GM23338 (cell line): Measurements from ENCODE around the gene H19. TPM values are rescaled to one million over a fixed set of nuclear protein-coding genes. Genes with fewer than 3 reads are reported as not detected.

Experiments
- ATAC-seq: fragments of 200-7000 bp; cut with Tn5 transposase; 3 replicates; pipeline ENCODE4 v1.9.1; 2020
- DNase-seq: peaks from one replicate; pipeline ENCODE4 v3.0.0-alpha.2; 2015; ENCODE audit warnings: low spot score
- H2AFZ ChIP-seq: fragments of 200-600 bp; sonication (generic); 2 replicates; pipeline ENCODE4 v1.8.0; 2016; ENCODE audit warnings: antibody characterized with exemption, mild to moderate bottlenecking, moderate library complexity
- H3F3A ChIP-seq: fragments of 200-600 bp; sonication (generic); replicated peaks from 2 replicates; pipeline ENCODE4 v1.8.0; 2017; ENCODE audit warnings: antibody characterized with exemption, mixed run types, low read depth
- H3K27ac ChIP-seq: fragments of 200-600 bp; sonication (generic); 2 replicates; pipeline ENCODE4 v1.6.1; 2016; ENCODE audit warnings: low read depth
- H3K27me3 ChIP-seq: fragments of 200-600 bp; sonication (generic); 2 replicates; pipeline ENCODE4 v1.8.0; 2016; ENCODE audit warnings: mild to moderate bottlenecking, mixed run types, moderate library complexity; ENCODE audit not compliant: insufficient read depth
- H3K36me3 ChIP-seq: fragments of 200-600 bp; sonication (generic); 2 replicates; pipeline ENCODE4 v1.8.0; 2016; ENCODE audit warnings: mild to moderate bottlenecking; ENCODE audit not compliant: insufficient read depth
- H3K4me1 ChIP-seq: fragments of 200-600 bp; sonication (generic); 2 replicates; pipeline ENCODE4 v1.8.0; 2016; ENCODE audit warnings: mild to moderate bottlenecking, moderate library complexity; ENCODE audit not compliant: insufficient read depth
- H3K4me2 ChIP-seq: fragments of 200-600 bp; sonication (generic); 2 replicates; pipeline ENCODE4 v1.7.1; 2017; ENCODE audit warnings: mixed run types
- H3K4me3 ChIP-seq: fragments of 200-600 bp; sonication (generic); 2 replicates; pipeline ENCODE4 v1.6.1; 2016; ENCODE audit warnings: mixed run types
- H3K79me2 ChIP-seq: fragments of 200-600 bp; sonication (generic); replicated peaks from 2 replicates; pipeline ENCODE4 v1.8.0; 2017; ENCODE audit warnings: mild to moderate bottlenecking; ENCODE audit not compliant: insufficient read depth
- H3K9me2 ChIP-seq: fragments of 200-600 bp; sonication (generic); 2 replicates; pipeline ENCODE4 v1.8.0; 2017; ENCODE audit not compliant: insufficient read depth
- H4K20me1 ChIP-seq: fragments of 200-600 bp; sonication (generic); replicated peaks from 2 replicates; pipeline ENCODE4 v1.8.0; 2017; ENCODE audit warnings: mild to moderate bottlenecking; ENCODE audit not compliant: insufficient read depth
- H3K27ac Mint-ChIP-seq: 2 replicates; pipeline ENCODE4 v1.8.0; 2020; ENCODE audit warnings: inconsistent platforms, mild to moderate bottlenecking, moderate library complexity, mixed read lengths
- H3K27me3 Mint-ChIP-seq: 3 replicates; pipeline ENCODE4 v1.8.0; 2022; ENCODE audit warnings: low read depth, mild to moderate bottlenecking, moderate library complexity, mixed read lengths, inconsistent platforms; ENCODE audit not compliant: insufficient read depth, poor library complexity
- H3K36me3 Mint-ChIP-seq: 3 replicates; pipeline ENCODE4 v1.8.0; 2021; ENCODE audit warnings: low read depth, mild to moderate bottlenecking, inconsistent platforms, moderate library complexity, mixed read lengths
- H3K4me1 Mint-ChIP-seq: 3 replicates; pipeline ENCODE4 v1.8.0; 2020; ENCODE audit warnings: mild to moderate bottlenecking, inconsistent platforms, mixed read lengths
- H3K4me3 Mint-ChIP-seq: 3 replicates; pipeline ENCODE4 v1.8.0; 2021; ENCODE audit warnings: moderate library complexity, mild to moderate bottlenecking, inconsistent platforms, mixed read lengths
- H3K9me3 Mint-ChIP-seq: 3 replicates; pipeline ENCODE4 v1.8.0; 2020; ENCODE audit warnings: moderate library complexity, mild to moderate bottlenecking, inconsistent platforms, mixed read lengths
- CREB1 ChIP-seq: fragments of 250-450 bp; sonication (Bioruptor Pico); IDR thresholded peaks from 2 replicates; pipeline ENCODE4 v1.5.0; 2020; ENCODE audit warnings: low read depth, mild to moderate bottlenecking, moderate library complexity
- EZH2phosphoT487 ChIP-seq: fragments of 200-600 bp; sonication (generic); IDR thresholded peaks from one replicate; pipeline ENCODE4 v1.8.1; 2018; ENCODE audit warnings: antibody characterized with exemption; ENCODE audit not compliant: unreplicated experiment
- JUNB ChIP-seq: IDR thresholded peaks from one replicate; pipeline ENCODE4 v1.6.1; 2016; ENCODE audit warnings: antibody characterized with exemption; ENCODE audit not compliant: unreplicated experiment
- POLR2AphosphoS5 ChIP-seq: IDR thresholded peaks from 2 replicates; pipeline ENCODE4 v1.6.1; 2016; ENCODE audit warnings: antibody characterized with exemption, low read depth
- STAT1 ChIP-seq: IDR thresholded peaks from one replicate; pipeline ENCODE4 v1.6.1; 2016; ENCODE audit warnings: antibody characterized with exemption; ENCODE audit not compliant: unreplicated experiment
- ZNF331 ChIP-seq: fragments of 250-450 bp; sonication (Bioruptor Pico); IDR thresholded peaks from 2 replicates; pipeline ENCODE4 v1.5.0; 2020; ENCODE audit warnings: low read depth, mild to moderate bottlenecking, moderate library complexity
- polyA plus RNA-seq: library from polyadenylated mRNA; unstranded; fragments of >200 nt; fragmentation: Nextera tagmentation; extraction: Ambion mirVana; gene quantifications from 2 replicates; pipeline ENCODE4 v1.2.1, GENCODE V29; 2016
- total RNA-seq: library from RNA; depleted of rRNA; stranded (reverse); fragments of >200 nt; shearing (Covaris generic); gene quantifications from 2 replicates; pipeline ENCODE4 v1.2.3, GENCODE V29; 2014
- TF ChIP-seq, protein P1 (sequence below), 2 experiments: fragments of 200-600 bp in 1 of 2; sonication (generic) in 1 of 2; conservative IDR thresholded peaks; 2 replicates each; pipeline versions ENCODE4 v1.5.1 to v1.6.1; 2016 to 2017; ENCODE audit warnings: antibody characterized with exemption in 2 of 2, low read depth in 2 of 2, mild to moderate bottlenecking in 2 of 2, moderate library complexity in 1 of 2
- TF ChIP-seq, protein P2 (sequence below): fragments of 250-450 bp; sonication (Bioruptor Pico); IDR thresholded peaks from 2 replicates; pipeline ENCODE4 v1.5.0; 2020; ENCODE audit warnings: mild to moderate bottlenecking, moderate library complexity
- TF ChIP-seq, protein P3 (sequence below): IDR thresholded peaks from one replicate; pipeline ENCODE4 v1.6.1; 2018; ENCODE audit warnings: antibody characterized with exemption; ENCODE audit not compliant: unreplicated experiment
- TF ChIP-seq, protein P4 (sequence below): IDR thresholded peaks from 2 replicates; pipeline ENCODE4 v1.6.1; 2016; ENCODE audit warnings: antibody characterized with exemption

Gene H19
- total and polyA plus RNA-seq, 2 experiments from 2014 or later, result 0.76 to 0.86 TPM

DNA sequence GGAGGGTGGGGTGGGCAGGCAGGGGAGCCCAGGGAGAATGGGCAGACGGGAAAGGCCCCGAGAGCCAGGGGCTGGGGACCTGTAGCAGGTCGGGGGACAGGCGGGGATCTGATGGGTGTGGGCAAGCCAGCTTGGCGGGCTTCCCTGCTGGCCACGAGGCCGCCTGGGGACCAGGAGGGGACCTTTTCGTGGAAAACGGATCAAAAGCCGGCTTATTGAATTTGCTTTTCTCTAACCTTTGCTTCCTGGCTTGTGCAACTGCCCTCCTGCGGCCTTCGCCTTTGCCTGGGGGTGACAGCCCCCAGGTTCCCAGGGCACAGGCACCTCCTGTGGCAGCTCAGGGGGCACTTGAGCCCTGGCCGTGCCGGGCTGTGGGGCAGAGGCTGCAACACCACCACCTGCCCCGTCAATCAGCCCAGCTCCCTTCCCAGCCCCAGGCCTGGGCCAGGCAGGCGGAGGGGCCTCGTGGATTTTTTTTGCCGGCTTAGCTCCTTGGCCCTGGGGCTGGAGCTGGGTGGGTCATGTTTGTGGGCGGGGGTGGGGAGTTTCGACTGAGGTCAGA is 41.6 kb upstream of the H19 start:
- H3K9me3 Mint-ChIP-seq, result no peaks in the 10 kb centered on the region
- H3K4me1 Mint-ChIP-seq, result no peaks in the 10 kb centered on the region
- no peaks in the 10 kb centered on the region for H3K36me3 Mint-ChIP-seq
- no peak overlapping the region for H3K4me2 ChIP-seq
- DNase-seq, result no peak
- no peaks in the 10 kb centered on the region for H3K79me2 ChIP-seq
- no peaks in the 10 kb centered on the region for H3K27me3 ChIP-seq
- H3K27ac ChIP-seq, result no peak overlapping the region
- H3K27me3 Mint-ChIP-seq, result no peaks in the 10 kb centered on the region
- H3K4me3 Mint-ChIP-seq, result no peak overlapping the region
- no peaks in the 10 kb centered on the region for H3K4me1 ChIP-seq
- no peaks in the 10 kb centered on the region for H4K20me1 ChIP-seq
- no peak overlapping the region for H3K27ac Mint-ChIP-seq
- no peaks in the 10 kb centered on the region for H3K9me2 ChIP-seq
- no peak for ATAC-seq
- no peaks in the 10 kb centered on the region for H3K36me3 ChIP-seq
- TF ChIP-seq, protein P1, sequence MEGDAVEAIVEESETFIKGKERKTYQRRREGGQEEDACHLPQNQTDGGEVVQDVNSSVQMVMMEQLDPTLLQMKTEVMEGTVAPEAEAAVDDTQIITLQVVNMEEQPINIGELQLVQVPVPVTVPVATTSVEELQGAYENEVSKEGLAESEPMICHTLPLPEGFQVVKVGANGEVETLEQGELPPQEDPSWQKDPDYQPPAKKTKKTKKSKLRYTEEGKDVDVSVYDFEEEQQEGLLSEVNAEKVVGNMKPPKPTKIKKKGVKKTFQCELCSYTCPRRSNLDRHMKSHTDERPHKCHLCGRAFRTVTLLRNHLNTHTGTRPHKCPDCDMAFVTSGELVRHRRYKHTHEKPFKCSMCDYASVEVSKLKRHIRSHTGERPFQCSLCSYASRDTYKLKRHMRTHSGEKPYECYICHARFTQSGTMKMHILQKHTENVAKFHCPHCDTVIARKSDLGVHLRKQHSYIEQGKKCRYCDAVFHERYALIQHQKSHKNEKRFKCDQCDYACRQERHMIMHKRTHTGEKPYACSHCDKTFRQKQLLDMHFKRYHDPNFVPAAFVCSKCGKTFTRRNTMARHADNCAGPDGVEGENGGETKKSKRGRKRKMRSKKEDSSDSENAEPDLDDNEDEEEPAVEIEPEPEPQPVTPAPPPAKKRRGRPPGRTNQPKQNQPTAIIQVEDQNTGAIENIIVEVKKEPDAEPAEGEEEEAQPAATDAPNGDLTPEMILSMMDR (conservative IDR thresholded peaks at IDR 0.05; ENCODE audit: low read depth in 2 of 2), result no peak
- TF ChIP-seq CREB1, result no peak
- no peak for TF ChIP-seq POLR2AphosphoS5
- no peak for TF ChIP-seq JUNB
- TF ChIP-seq EZH2phosphoT487, result no peak
- TF ChIP-seq, protein P2, sequence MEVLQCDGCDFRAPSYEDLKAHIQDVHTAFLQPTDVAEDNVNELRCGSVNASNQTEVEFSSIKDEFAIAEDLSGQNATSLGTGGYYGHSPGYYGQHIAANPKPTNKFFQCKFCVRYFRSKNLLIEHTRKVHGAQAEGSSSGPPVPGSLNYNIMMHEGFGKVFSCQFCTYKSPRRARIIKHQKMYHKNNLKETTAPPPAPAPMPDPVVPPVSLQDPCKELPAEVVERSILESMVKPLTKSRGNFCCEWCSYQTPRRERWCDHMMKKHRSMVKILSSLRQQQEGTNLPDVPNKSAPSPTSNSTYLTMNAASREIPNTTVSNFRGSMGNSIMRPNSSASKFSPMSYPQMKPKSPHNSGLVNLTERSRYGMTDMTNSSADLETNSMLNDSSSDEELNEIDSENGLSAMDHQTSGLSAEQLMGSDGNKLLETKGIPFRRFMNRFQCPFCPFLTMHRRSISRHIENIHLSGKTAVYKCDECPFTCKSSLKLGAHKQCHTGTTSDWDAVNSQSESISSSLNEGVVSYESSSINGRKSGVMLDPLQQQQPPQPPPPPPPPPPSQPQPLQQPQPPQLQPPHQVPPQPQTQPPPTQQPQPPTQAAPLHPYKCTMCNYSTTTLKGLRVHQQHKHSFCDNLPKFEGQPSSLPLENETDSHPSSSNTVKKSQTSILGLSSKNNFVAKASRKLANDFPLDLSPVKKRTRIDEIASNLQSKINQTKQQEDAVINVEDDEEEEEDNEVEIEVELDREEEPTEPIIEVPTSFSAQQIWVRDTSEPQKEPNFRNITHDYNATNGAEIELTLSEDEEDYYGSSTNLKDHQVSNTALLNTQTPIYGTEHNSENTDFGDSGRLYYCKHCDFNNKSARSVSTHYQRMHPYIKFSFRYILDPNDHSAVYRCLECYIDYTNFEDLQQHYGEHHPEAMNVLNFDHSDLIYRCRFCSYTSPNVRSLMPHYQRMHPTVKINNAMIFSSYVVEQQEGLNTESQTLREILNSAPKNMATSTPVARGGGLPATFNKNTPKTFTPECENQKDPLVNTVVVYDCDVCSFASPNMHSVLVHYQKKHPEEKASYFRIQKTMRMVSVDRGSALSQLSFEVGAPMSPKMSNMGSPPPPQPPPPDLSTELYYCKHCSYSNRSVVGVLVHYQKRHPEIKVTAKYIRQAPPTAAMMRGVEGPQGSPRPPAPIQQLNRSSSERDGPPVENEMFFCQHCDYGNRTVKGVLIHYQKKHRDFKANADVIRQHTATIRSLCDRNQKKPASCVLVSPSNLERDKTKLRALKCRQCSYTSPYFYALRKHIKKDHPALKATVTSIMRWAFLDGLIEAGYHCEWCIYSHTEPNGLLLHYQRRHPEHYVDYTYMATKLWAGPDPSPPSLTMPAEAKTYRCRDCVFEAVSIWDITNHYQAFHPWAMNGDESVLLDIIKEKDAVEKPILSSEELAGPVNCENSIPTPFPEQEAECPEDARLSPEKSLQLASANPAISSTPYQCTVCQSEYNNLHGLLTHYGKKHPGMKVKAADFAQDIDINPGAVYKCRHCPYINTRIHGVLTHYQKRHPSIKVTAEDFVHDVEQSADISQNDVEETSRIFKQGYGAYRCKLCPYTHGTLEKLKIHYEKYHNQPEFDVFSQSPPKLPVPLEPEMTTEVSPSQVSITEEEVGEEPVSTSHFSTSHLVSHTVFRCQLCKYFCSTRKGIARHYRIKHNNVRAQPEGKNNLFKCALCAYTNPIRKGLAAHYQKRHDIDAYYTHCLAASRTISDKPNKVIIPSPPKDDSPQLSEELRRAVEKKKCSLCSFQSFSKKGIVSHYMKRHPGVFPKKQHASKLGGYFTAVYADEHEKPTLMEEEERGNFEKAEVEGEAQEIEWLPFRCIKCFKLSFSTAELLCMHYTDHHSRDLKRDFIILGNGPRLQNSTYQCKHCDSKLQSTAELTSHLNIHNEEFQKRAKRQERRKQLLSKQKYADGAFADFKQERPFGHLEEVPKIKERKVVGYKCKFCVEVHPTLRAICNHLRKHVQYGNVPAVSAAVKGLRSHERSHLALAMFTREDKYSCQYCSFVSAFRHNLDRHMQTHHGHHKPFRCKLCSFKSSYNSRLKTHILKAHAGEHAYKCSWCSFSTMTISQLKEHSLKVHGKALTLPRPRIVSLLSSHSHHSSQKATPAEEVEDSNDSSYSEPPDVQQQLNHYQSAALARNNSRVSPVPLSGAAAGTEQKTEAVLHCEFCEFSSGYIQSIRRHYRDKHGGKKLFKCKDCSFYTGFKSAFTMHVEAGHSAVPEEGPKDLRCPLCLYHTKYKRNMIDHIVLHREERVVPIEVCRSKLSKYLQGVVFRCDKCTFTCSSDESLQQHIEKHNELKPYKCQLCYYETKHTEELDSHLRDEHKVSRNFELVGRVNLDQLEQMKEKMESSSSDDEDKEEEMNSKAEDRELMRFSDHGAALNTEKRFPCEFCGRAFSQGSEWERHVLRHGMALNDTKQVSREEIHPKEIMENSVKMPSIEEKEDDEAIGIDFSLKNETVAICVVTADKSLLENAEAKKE (CRISPR knock-in tag), result no peak
- no peak for TF ChIP-seq STAT1
- TF ChIP-seq, protein P3, sequence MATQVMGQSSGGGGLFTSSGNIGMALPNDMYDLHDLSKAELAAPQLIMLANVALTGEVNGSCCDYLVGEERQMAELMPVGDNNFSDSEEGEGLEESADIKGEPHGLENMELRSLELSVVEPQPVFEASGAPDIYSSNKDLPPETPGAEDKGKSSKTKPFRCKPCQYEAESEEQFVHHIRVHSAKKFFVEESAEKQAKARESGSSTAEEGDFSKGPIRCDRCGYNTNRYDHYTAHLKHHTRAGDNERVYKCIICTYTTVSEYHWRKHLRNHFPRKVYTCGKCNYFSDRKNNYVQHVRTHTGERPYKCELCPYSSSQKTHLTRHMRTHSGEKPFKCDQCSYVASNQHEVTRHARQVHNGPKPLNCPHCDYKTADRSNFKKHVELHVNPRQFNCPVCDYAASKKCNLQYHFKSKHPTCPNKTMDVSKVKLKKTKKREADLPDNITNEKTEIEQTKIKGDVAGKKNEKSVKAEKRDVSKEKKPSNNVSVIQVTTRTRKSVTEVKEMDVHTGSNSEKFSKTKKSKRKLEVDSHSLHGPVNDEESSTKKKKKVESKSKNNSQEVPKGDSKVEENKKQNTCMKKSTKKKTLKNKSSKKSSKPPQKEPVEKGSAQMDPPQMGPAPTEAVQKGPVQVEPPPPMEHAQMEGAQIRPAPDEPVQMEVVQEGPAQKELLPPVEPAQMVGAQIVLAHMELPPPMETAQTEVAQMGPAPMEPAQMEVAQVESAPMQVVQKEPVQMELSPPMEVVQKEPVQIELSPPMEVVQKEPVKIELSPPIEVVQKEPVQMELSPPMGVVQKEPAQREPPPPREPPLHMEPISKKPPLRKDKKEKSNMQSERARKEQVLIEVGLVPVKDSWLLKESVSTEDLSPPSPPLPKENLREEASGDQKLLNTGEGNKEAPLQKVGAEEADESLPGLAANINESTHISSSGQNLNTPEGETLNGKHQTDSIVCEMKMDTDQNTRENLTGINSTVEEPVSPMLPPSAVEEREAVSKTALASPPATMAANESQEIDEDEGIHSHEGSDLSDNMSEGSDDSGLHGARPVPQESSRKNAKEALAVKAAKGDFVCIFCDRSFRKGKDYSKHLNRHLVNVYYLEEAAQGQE, result no peak
- no peak for TF ChIP-seq ZNF331
- TF ChIP-seq, protein P4, sequence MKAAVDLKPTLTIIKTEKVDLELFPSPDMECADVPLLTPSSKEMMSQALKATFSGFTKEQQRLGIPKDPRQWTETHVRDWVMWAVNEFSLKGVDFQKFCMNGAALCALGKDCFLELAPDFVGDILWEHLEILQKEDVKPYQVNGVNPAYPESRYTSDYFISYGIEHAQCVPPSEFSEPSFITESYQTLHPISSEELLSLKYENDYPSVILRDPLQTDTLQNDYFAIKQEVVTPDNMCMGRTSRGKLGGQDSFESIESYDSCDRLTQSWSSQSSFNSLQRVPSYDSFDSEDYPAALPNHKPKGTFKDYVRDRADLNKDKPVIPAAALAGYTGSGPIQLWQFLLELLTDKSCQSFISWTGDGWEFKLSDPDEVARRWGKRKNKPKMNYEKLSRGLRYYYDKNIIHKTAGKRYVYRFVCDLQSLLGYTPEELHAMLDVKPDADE, result no peak
- H3F3A ChIP-seq, result no peaks in the 10 kb centered on the region
- H3K4me3 ChIP-seq, result no peak overlapping the region
- no peak overlapping the region for H2AFZ ChIP-seq
